ENCODE measurements around the gene FEZF1.
"Not testable (repeated sequence)": the region's sequence is repeated elsewhere in the genome, so short reads cannot be mapped to it uniquely, and the experiment has no call there.

The FEZF1 gene

GRCh38 chr7:122307228-122307621, 2.7 kb upstream of the FEZF1 start:
- DNase-seq (ENCODE audit: low spot score), result no peak

GRCh38 chr7:122306320-122307227, 2.0 kb upstream of the FEZF1 start:
- no peak for DNase-seq (ENCODE audit: low spot score)

- no peak for DNase-seq (ENCODE audit: low spot score)
These were observed 1.1 kb upstream of the FEZF1 start for GRCh38 chr7:122305475-122306319.

GRCh38 chr7:122304996-122305421, 459 bp upstream of the FEZF1 start:
- no peak for DNase-seq (ENCODE audit: low spot score)

- DNase-seq (ENCODE audit: low spot score), result no peak
These were observed 825 bp downstream of the FEZF1 start for GRCh38 chr7:122303531-122304318.

- DNase-seq (ENCODE audit: low spot score), result no peak
These were observed 1.6 kb downstream of the FEZF1 start for GRCh38 chr7:122302761-122303530.

- no peak for DNase-seq (ENCODE audit: low spot score)
These were observed 2.4 kb downstream of the FEZF1 start for GRCh38 chr7:122301858-122302760.

GRCh38 chr7:122300956-122301833, 3.4 kb downstream of the FEZF1 start:
- no peak for DNase-seq (ENCODE audit: low spot score)

- no peak for DNase-seq (ENCODE audit: low spot score)
These were observed 4.2 kb downstream of the FEZF1 start for GRCh38 chr7:122300211-122300932.

- no peak for DNase-seq (ENCODE audit: low spot score)
These were observed 4.8 kb downstream of the FEZF1 start for GRCh38 chr7:122299624-122300210.

- no peak for DNase-seq (ENCODE audit: low spot score)
These were observed 5.9 kb downstream of the FEZF1 start for GRCh38 chr7:122298618-122299017.

GRCh38 chr7:122298131-122298530, 6.4 kb downstream of the FEZF1 start:
- no peak for DNase-seq (ENCODE audit: low spot score)

GRCh38 chr7:122291189-122291588, 13.4 kb downstream of the FEZF1 start:
- no peak for DNase-seq (ENCODE audit: low spot score)

- no peak for DNase-seq (ENCODE audit: low spot score)
These were observed 14.1 kb downstream of the FEZF1 start for GRCh38 chr7:122290476-122290875.

GRCh38 chr7:122289426-122289825, 15.1 kb downstream of the FEZF1 start:
- DNase-seq (ENCODE audit: low spot score), result no peak

GRCh38 chr7:122284608-122285007, 19.9 kb downstream of the FEZF1 start:
- not testable (repeated sequence) for DNase-seq (ENCODE audit: low spot score)

GRCh38 chr7:122273117-122273516, 31.4 kb downstream of the FEZF1 start:
- DNase-seq (ENCODE audit: low spot score), result no peak

GRCh38 chr7:122269241-122269640, 35.3 kb downstream of the FEZF1 start:
- no peak for DNase-seq (ENCODE audit: low spot score)
